GM21576 (cell line): Measurements from ENCODE around the gene PLCB1.
"Not testable (repeated sequence)": the region's sequence is repeated elsewhere in the genome, so short reads cannot be mapped to it uniquely, and the experiment has no call there.

Experiments used
- ATAC-seq: cut with Tn5 transposase; IDR thresholded peaks from one replicate; pipeline ENCODE4 v1.9.1; 2021; ENCODE audit warnings: mild to moderate bottlenecking, moderate library complexity; ENCODE audit not compliant: unreplicated experiment

The PLCB1 gene

DNA sequence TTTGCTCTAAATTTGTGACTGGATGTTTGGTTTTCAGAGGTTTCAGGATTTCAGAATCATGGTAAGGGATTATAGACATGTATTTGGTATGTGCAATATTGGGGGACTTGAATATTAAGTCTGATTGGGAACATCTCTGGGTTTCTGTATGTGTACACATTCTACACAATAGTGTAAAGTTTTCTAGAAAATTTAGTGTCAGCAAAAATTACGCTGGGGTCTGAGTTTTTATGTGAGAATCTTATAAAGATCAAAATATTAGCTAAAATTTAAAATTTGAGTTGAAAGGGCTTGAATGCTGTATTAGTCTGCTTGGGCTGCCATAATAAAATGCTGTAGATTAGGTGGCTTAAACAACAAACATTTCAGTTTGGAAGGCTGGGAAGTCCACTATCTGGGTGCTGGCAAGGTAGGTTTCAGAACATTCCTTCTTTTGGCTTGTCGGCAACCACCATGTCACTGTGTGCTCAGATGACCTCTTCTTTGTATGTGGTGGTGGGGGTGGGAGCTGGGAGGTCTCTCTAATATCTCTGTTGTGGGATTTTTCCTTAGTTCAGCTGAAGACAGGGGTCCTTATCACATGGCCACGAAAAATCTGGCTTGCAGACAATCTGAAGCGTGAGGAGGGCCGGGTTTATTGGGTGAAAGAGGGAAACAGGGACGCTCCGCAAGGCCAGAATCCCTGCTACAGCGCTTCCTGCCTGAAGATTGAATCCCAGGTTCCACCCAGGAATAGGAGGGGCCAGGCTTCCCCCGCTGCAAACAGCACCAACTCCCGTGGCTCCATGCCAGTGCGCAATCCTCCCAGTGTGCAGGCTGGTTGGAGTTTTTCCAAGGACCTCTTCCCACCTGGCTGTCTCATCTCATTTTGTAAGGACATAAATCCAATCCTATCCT lies 299.7 kb downstream of the PLCB1 start:
- no peak for ATAC-seq

DNA sequence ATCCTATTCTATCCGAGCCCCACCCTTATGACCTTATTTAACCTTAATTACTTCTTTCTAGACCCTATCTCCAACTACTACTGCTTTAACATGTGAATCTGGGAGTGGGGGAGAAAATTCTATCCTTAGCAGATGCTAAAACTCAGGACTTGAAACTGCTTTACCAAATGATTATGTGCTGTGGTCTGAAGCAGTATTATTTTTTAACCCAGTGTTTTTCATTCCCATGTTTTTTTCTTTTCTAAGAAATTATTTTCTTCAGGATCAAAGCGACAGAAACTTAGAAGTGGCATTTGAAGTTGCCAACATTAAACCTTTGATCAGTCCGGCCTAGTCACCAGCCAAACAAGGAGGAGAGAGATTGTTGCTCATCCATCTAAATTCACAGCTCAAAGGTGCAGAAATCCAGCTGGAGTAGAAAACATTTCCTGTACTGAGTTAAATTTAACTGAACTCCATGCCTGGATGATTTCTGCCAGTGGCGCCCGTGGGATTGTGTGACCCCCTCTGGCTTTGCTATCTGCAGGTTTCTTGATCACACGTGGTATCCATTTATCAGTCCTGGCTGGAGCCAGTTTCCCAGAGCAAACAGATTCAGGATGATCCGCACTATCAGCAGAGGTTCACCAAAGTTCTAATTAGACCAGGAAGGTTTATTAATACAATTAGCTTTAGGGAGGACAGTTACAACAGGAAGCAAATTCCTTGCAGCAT lies 300.5 kb downstream of the PLCB1 start:
- no peak for ATAC-seq

- no peak for ATAC-seq
Observed at GRCh38 chr20:8433291-8433690, 301.2 kb downstream of the PLCB1 start.

DNA sequence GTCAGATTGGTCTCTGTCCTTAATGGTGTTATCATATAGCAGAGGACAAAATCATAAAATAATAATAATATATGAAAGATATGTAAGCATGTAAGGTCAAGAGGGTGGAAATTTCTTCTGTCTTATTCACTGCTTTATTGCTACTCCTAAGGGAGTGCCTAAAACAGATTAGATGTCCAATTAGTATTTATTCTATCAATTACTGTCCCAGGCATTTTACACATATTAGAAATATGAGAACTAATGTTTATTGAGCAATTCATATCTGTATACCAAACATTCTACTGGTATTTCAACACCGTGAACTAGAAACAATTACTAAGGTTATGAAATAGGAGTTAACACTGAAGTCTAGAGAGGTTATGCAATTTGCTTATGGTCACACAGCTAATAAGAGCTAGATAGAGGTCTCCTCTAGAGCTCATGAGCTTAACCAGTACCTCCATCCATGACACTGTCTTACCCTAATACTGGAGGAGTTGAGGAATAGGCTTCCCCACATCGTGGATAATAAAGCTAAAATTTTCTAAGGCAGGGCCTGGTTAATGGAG lies 302.3 kb downstream of the PLCB1 start:
- ATAC-seq, result no peak

DNA sequence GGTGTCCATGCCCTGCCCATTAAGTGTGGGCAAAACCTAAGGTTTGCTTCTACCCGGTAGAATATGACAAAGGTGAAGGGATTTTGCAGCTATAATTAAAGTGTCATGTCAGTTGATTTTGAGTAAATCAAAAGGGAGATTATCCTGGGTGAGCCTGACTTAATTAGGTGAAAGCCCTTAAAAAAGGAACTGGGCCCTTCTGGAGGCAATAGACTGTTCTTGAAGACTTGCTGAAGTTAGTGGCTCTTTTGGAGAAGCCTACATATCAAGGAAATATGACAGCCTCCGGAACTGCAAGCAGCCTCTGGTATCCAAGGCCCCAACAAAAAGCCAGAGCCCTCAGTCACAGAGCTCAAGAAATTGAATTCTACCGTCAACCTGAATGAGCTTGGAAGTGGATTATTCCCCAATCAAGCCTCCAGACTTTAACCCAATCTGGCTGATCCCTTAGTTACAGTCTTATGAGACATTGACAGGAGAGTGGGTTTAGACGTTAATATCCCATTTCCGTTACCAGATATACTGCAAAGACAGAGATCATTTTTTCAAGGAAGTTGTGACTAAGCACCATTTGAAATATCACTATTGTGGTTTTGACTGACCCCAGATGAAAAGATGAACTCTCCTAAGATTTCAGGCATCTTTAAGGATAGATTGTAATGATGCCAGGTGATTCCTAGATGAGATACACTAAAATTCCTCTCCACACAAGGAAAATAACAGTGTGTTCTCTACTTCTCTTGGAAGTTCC lies 303.4 kb downstream of the PLCB1 start:
- ATAC-seq, result no peak

GRCh38 chr20:8436938-8437337 lies 304.9 kb downstream of the PLCB1 start:
- not testable (repeated sequence) for ATAC-seq

DNA sequence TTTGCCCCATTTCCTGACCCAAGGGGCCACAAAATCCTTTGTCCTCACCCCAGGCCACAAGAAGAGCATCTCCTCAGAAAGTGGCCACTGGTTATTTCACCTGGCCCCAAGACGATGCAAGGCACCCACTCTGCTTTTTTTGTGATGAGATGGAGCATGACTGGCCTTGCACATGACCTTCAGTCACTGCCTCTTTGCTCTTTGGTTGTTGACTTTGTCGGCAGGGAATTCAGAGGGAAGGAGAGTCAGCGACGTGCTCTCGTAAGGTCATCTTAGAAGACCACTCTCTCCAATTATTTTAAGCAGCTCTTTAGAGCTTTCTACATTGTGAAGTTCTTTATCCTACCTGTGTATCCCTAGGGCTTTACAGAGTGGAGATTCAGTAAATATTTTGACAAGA lies 306.7 kb downstream of the PLCB1 start:
- ATAC-seq, result no peak

GRCh38 chr20:8443464-8444072 lies 311.5 kb downstream of the PLCB1 start:
- no peak for ATAC-seq

- ATAC-seq, result no peak
Observed at GRCh38 chr20:8447262-8448120, 315.4 kb downstream of the PLCB1 start.

DNA sequence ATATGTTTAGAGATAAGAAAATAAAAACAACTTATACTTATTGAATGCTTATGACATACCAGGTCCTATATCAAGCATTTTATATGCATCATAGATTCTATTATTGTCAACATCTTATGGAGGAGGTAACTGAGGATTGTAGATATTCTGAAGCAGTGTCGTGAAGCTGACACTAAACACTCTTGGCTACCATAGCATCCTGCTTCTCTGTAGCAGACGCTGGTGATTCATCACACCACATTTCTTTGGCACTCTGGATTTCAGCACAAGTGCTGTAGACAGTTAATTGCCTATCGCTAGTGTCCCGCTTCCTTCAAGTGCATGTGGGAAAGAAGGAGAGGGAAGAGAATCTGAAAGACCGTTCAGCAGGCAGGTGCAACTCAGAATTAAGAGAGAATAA lies 317.1 kb downstream of the PLCB1 start:
- ATAC-seq, result no peak

DNA sequence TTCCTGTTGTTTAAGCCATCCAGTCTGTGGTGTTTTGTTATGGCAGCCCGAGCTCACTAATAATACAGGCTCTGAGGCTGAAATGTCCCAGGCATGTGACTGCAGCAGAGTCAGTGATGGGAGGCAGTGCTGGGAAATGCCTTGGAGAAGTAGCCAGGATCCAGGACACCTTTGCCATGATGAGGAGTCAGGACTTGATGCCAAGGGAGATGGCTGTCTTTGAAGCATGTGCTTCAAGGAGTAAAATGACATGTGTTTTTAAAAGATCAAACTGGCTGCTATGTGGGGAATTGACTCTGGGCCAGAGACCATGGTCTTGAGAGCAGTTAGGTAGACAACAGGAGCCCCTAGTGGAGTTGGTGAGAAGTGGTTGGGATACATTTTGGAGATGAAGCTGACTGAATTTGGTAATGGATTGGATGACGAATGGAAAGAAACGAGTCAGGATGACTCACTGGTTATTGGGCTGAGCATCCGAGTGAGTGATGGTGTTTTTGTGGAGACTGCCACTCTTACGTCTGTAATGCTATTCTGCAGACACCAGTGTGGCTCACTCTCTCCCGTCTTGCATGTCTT lies 322.2 kb downstream of the PLCB1 start:
- peak; percentile 50 for ATAC-seq

DNA sequence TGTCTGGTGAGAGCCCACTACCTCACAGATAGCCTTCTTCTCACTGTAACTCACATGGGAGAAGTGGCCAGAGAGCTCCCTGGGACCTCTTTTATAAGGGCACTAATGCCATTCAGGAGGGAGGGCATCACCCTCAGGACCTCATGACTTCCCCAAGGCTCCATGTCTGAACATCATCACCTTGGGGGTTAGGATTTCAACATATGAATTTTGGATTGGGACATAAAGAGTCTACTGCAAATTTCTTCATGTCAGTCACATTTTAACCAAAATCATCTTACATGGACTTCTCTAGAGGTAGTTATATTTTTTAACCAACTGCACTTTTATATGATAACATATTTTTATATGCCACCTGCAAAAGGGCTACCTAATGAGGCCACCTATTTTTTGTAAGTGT lies 324.7 kb downstream of the PLCB1 start:
- no peak for ATAC-seq

GRCh38 chr20:8457978-8458377 lies 325.9 kb downstream of the PLCB1 start:
- no peak for ATAC-seq

- ATAC-seq, result no peak
Observed at GRCh38 chr20:8461186-8461585, 329.1 kb downstream of the PLCB1 start.

- no peak for ATAC-seq
Observed at GRCh38 chr20:8464368-8464767, 332.3 kb downstream of the PLCB1 start.

DNA sequence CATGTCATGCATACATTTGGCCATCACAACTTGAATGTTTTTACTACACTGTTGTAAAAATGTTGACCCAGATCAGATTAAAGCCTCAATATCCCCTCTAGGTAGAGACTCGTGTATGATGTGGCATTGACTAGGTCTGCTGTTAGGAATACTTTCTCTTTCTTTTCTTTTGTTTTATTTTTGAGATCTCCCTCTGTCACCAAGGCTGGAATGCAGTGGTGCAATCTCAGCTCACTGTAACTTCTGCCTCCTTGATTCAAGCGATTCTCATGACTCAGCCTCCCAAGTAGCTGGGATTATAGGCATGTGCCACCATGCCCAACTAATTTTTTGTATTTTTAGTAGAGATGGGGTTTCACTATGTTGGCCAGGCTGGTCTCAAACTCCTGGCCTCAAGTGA lies 334.7 kb downstream of the PLCB1 start:
- ATAC-seq, result not testable (repeated sequence)

- ATAC-seq, result no peak
Observed at GRCh38 chr20:8470156-8470555, 338.1 kb downstream of the PLCB1 start.

DNA sequence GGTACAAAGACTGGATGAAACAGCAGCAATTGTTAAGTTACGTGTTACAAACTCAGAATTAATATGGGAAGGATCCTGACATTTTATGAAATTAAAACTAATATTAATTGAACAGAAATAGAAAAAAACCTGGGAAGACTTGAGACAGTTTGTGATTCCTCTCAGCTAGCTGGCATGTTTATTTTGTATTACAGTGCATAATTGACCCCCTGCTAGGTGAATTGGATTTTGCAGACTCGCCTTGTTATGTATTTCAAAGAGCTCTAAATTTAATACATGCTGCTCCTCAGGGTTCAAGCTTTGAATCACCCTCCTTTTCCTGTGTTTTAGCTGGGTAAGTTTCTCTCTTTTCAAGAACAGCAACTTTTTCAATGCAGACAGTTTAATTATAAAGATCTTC lies 339.4 kb downstream of the PLCB1 start:
- ATAC-seq, result no peak

DNA sequence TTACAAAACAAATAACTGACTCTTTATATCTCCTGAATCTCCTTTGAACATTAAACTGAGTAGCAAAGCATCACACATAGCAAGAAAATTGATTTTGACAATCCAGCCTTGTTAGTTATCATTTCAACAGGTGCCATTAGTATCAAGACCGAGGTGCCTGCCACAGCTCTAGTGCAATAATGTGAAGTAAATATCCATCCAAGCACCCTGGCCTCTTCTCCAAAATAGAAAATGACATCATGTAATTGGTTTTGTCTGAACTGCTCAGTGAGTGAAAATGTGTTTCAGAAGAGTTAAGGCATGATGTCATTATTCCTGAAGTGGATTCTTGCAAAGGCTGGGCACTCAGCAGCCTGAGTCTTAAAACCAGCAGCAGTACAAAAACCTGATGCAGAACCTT lies 341.4 kb downstream of the PLCB1 start:
- no peak for ATAC-seq
